Activated effector memory CD4-positive, alpha-beta T cell treated with anti-CD3 and anti-CD28 coated beads, Interleukin-2, amount 50 U/mL, for 16 hours (primary cell): ENCODE results near the gene CMA1.
A peak's percentile ranks its signal among the peaks of the same experiment; 100 is the strongest.
"Not testable (repeated sequence)": the region's sequence is repeated elsewhere in the genome, so short reads cannot be mapped to it uniquely, and the experiment has no call there.

Source experiments
- DNase-seq: peaks from one replicate; pipeline ENCODE4 v3.0.0-alpha.2; 2020

CMA1 gene

GRCh38 chr14:24508155-24508840 lies at the start of gene CMA1:
Gene CMA1 (minus strand): TSS chr14:24508265. CDS start chr14:24508235, 30 bp downstream.
- DNase-seq, result no peak

- no peak for DNase-seq
These were observed 48.7 kb upstream of the CMA1 start for GRCh38 chr14:24556756-24557155.

- not testable (repeated sequence) for DNase-seq
These were observed 41.0 kb upstream of the CMA1 start for GRCh38 chr14:24549064-24549463.

- no peak for DNase-seq
These were observed 34.4 kb upstream of the CMA1 start for GRCh38 chr14:24542346-24542936.

- DNase-seq, result no peak
These were observed 27.7 kb upstream of the CMA1 start for GRCh38 chr14:24535737-24536136.

GRCh38 chr14:24534286-24534685 lies 26.2 kb upstream of the CMA1 start:
- no peak for DNase-seq

GRCh38 chr14:24525877-24526620 lies 18.0 kb upstream of the CMA1 start:
- DNase-seq, result not testable (repeated sequence)

GRCh38 chr14:24518851-24519250 lies 10.8 kb upstream of the CMA1 start:
- no peak for DNase-seq

GRCh38 chr14:24514209-24514608 lies 6.1 kb upstream of the CMA1 start:
- DNase-seq, result no peak

- no peak for DNase-seq
These were observed 4.9 kb upstream of the CMA1 start for GRCh38 chr14:24513009-24513408.

- no peak for DNase-seq
These were observed 1.6 kb downstream of the CMA1 start for GRCh38 chr14:24506443-24506842.

GRCh38 chr14:24504425-24504950 lies 3.6 kb downstream of the CMA1 start:
- DNase-seq, result no peak

- not testable (repeated sequence) for DNase-seq
These were observed 16.3 kb downstream of the CMA1 start for GRCh38 chr14:24491586-24492408.

- DNase-seq, result no peak
These were observed 24.3 kb downstream of the CMA1 start for GRCh38 chr14:24483604-24484252.

GRCh38 chr14:24482699-24483303 lies 25.3 kb downstream of the CMA1 start:
- DNase-seq, result not testable (repeated sequence)

- DNase-seq, result peak; percentile 76
These were observed 26.3 kb downstream of the CMA1 start for GRCh38 chr14:24481622-24482324.

GRCh38 chr14:24479999-24480398 lies 28.1 kb downstream of the CMA1 start:
- DNase-seq, result not testable (repeated sequence)

GRCh38 chr14:24475261-24475660 lies 32.8 kb downstream of the CMA1 start:
- no peak for DNase-seq

GRCh38 chr14:24473211-24473610 lies 34.9 kb downstream of the CMA1 start:
- no peak for DNase-seq

GRCh38 chr14:24470450-24470849 lies 37.6 kb downstream of the CMA1 start:
- not testable (repeated sequence) for DNase-seq

- DNase-seq, result no peak
These were observed 42.3 kb downstream of the CMA1 start for GRCh38 chr14:24465805-24466204.
